ENCODE results near the gene CTAGE9.
"Not testable (repeated sequence)": the region's sequence is repeated elsewhere in the genome, so short reads cannot be mapped to it uniquely, and the experiment has no call there.

Gene CTAGE9, protein sequence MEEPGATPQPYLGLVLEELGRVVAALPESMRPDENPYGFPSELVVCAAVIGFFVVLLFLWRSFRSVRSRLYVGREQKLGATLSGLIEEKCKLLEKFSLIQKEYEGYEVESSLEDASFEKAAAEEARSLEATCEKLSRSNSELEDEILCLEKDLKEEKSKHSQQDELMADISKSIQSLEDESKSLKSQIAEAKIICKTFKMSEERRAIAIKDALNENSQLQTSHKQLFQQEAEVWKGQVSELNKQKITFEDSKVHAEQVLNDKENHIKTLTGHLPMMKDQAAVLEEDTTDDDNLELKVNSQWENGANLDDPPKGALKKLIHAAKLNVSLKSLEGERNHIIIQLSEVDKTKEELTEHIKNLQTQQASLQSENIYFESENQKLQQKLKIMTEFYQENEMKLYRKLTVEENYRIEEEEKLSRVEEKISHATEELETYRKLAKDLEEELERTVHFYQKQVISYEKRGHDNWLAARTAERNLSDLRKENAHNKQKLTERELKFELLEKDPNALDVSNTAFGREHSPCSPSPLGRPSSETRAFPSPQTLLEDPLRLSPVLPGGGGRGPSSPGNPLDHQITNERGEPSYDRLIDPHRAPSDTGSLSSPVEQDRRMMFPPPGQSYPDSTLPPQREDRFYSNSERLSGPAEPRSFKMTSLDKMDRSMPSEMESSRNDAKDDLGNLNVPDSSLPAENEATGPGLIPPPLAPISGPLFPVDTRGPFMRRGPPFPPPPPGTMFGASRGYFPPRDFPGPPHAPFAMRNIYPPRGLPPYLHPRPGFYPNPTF

DNA sequence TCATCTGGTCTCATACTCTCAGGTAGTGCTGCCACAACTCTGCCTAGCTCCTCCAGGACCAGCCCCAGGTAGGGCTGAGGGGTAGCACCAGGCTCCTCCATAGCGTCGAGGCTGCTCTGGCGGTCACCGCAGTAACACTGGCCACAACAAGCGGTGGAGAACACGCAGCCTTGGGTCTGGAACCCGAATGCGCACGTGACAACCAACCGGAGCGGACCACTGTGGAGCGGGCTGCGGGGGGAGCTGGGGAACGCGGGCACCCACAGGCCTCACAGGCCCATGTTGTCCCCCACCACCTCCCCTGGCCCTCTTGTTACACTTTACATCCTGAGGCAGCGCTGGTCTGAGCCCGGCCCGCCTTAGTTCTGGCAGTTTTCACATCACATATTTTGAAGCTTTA, at the start of gene CTAGE9:
TSS of gene CTAGE9 (minus strand) at position 101 of the 400 bp plus-strand sequence. CDS start at position 101, 0 bp downstream.
- not testable (repeated sequence) for DNase-seq (ENCODE audit: low read depth)

DNA sequence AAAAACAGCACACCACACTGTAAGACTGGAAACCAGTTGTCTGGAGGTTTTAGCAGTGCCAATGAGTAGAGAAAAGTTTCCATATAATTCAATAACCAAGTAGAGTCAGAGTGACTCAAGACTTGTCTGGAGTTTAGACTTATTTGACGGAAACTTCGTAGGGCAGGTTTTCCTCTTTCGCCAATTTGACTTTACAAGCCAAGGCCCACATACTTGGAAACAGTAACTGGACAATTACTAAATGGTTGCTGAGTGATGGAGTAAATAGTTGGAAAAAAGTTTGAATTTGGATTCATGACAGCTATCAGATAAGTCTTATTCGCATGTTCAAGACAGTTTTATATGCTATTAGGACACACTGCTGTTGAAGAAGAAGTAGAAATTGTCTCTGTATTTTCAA, 48.1 kb upstream of the CTAGE9 start:
- DNase-seq (ENCODE audit: low read depth): no peak

- no peak for DNase-seq (ENCODE audit: low read depth)
Measured at GRCh38 chr6:131756039-131756438, 45.2 kb upstream of the CTAGE9 start.

- DNase-seq (ENCODE audit: low read depth): no peak
Measured at GRCh38 chr6:131755597-131755996, 44.8 kb upstream of the CTAGE9 start.

- DNase-seq (ENCODE audit: low read depth): no peak
Measured at GRCh38 chr6:131754715-131755567, 44.1 kb upstream of the CTAGE9 start.

- DNase-seq (ENCODE audit: low read depth): no peak
Measured at GRCh38 chr6:131754088-131754487, 43.3 kb upstream of the CTAGE9 start.

DNA sequence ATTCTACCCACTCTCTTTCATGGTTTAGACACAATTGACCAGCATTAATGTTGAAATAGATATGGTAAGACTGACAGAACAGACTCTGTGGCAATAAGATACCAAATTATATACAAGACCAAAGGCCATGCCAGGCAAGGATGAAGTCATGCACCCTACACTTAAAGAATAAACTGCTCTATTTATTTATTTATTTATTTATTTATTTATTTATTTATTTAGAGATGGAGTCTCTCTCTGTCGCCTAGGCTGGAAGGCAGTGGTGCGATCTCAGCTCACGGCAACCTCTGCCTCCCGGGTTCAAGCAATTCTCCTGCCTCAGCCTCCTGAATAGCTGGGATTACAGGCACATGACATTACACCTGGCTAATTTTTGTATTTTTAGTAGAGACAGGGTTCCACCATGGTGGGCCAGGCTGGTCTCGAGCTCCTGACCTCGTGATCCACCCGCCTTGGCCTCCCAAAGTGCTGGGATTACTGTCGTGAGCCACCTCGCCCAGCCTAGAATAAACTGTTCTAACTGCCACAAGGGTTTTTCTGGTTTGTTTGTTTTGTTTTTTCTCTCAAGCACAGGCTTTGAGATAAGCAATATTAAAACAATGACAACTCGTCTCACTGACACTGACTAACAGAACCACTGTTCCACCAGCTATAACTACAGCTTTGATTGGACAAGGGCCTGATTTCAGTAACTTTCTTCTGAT, 40.3 kb upstream of the CTAGE9 start:
- not testable (repeated sequence) for DNase-seq (ENCODE audit: low read depth)

- DNase-seq (ENCODE audit: low read depth): no peak
Measured at GRCh38 chr6:131749023-131749422, 38.2 kb upstream of the CTAGE9 start.

GRCh38 chr6:131747821-131748353, 37.1 kb upstream of the CTAGE9 start:
- no peak for DNase-seq (ENCODE audit: low read depth)

DNA sequence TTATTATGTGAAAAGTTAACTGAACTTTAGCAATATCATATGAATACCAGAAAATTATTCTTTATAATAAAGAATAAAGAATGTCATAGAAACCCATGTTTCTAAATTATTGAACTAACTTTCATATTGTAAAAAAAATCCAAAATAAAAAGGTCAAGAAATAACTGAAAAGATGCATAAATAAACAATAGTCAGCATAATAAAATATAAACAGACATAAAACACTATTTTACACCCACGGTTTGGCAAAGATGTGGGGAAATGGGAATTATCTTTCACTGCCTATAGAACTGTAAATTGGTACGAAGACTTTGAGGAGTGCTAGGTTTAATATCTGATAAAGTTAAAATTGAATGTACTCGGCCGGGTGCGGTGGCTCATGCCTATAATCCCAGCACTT, 34.7 kb upstream of the CTAGE9 start:
- DNase-seq (ENCODE audit: low read depth): no peak

GRCh38 chr6:131744432-131745287, 33.8 kb upstream of the CTAGE9 start:
- DNase-seq (ENCODE audit: low read depth): no peak

GRCh38 chr6:131741688-131742393, 31.0 kb upstream of the CTAGE9 start:
- no peak for DNase-seq (ENCODE audit: low read depth)

- no peak for DNase-seq (ENCODE audit: low read depth)
Measured at GRCh38 chr6:131740161-131740560, 29.3 kb upstream of the CTAGE9 start.

GRCh38 chr6:131739136-131739535, 28.3 kb upstream of the CTAGE9 start:
- no peak for DNase-seq (ENCODE audit: low read depth)

GRCh38 chr6:131736811-131737210, 26.0 kb upstream of the CTAGE9 start:
- DNase-seq (ENCODE audit: low read depth): no peak

- no peak for DNase-seq (ENCODE audit: low read depth)
Measured at GRCh38 chr6:131736003-131736596, 25.3 kb upstream of the CTAGE9 start.

DNA sequence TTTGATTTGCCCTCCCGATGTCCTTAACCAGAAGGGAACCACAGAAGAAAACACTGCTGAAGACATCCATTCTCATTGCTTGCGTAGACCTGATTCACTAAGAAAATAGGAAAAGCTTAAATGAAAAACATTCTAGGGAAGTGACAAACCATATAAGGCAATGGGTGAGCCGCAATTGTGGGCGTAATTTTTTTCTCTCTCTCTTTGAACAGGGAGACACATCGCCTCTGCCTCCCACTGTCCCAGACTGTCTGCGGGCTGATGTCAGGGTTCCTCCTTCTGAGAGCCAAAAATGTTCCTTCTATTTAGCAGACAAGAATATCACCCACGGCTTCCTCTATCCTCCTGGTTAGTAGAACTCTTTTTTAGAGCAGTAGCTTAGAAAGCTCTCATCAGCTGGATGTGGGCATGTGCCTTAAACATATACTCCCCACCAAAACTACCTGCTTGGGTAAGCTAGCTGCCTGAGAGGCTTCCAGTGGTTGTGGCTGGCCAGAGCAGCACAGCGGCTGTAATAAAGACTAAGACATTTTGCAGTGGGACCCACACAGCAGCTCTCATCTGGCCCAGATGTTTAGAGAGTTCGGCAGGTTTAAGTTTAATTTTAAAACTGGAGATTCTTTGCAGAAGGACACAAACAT, 22.7 kb upstream of the CTAGE9 start:
- DNase-seq (ENCODE audit: low read depth): no peak

DNA sequence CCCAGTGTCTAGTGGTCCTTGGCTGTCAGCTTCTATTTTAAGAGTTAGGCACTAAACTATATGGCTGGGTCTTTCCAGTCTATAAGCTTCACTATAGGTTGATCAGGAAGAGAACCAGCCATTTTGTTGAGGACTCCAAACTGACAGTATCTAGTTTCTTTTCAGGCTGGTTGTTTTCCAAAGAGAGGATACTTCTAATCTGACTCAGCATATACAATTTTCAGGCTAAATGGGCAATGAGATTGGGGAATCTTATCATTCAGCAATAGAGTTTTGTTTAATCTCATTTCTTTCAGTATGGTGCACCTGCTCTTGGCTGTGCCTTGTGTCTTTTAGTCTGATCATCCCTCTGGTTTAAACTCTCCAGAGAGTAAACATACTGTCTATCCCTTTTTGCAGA, 20.4 kb upstream of the CTAGE9 start:
- DNase-seq (ENCODE audit: low read depth): no peak

DNA sequence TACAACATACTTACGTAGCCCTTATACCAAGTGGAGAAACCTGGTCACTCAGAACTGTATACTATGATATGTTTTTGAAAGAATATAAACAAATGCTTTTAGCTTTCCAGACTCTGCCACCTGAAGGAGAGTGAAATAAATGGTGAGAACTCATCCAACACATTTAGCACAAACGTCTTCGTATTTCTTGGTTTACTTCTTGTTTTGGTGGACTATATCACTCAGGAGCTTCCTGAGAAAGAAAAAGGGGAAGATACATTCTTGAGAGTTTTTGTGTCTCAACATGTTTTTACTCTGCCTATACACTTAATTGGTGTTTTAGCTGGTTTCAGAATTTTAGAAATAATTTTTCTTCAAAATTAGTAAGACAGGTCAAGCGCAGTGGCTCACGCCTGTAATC, 19.4 kb upstream of the CTAGE9 start:
- no peak for DNase-seq (ENCODE audit: low read depth)
